NCI-H1092 (cell line): ENCODE data around the gene INIP.
"Not testable (repeated sequence)": the region's sequence is repeated elsewhere in the genome, so short reads cannot be mapped to it uniquely, and the experiment has no call there.

Experiments
- DNase-seq: peaks from one replicate; lab custom pipeline; 2025; lab: John Stamatoyannopoulos, UW

INIP gene

DNA sequence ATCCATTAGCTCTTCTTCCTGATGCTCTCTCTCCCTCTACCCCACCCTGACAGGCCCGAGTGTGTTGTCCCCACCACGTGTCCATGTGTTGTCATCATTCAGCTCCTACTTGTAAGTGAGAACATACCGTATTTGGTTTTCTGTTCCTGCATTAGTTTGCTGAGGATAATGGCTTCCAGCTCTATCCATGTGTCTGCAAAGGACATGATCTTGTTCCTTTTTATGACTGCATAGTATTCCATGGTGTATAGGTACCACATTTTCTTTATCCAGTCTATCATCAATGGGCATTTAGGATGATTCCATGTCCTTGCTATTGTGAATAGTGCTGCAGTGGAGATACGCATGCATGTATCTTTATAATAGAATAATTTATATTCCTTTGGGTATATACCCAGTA is 44.7 kb downstream of the INIP start:
- DNase-seq, result not testable (repeated sequence)

DNA sequence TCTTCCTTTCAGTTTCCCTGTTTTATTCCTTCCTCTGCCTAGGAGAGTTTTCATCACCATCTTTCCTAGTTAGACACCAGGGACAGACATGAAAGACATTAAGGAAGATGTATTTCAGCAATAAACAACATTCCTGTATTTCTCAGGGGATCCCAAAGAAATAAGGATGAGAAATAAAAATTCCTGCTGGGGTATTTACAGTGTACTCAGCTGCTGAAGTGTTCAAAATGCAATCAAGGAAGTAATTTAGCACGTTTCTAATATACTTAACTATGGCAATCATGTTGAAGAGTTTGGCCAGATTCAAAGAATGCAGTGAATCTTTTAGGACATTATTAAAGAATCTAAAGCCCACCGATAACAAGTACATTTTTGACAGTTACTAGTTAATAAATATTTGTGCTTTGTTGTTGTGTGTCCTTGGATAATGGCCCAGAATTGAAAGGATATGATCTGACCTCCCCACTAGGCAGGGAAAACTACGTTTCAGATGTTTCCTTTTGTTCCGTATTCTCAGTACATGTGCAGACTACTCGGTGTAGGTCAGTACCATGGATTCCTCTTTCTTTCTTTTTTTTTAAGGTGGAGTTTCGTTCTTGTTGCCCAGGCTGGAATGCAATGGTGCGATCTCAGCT is 46.8 kb downstream of the INIP start:
- DNase-seq, result no peak

DNA sequence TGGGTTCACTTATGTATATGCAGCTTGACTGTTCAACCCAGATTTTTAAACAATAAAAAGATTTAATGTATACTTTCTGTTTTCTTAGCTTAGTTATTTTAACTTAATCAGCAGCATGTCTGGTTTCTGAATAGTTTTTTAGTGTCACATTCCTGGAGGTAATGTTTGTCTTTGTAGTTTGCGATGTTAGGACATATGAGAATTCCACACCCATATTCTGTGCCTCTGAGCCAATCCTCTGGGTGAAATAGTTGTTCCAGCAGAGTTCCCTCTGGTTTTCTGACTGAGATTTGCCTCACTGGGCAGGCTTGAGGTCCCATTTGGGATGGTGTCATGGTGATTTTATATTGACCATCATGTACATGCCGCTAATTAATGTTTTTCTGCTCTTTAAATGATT is 48.6 kb downstream of the INIP start:
- DNase-seq, result no peak

DNA sequence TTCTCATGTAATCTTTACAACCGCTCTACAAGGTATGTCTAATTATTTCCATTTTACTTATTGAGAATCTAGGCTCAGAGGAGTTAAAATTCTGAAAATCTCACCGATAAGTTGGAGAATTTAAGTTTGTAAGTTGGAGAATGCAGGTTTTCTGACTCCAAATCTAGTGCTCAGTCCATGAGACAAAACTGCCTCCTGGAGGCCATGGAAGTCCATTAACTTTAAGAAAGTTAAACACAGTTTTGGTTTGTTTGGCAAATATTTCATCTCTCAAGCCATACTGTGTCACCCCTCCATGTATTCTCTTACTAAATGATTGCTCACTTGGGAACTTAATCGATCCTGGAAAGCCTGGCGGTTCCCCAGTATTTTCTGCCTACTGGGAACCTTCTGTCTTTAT is 52.6 kb downstream of the INIP start:
- DNase-seq, result no peak

DNA sequence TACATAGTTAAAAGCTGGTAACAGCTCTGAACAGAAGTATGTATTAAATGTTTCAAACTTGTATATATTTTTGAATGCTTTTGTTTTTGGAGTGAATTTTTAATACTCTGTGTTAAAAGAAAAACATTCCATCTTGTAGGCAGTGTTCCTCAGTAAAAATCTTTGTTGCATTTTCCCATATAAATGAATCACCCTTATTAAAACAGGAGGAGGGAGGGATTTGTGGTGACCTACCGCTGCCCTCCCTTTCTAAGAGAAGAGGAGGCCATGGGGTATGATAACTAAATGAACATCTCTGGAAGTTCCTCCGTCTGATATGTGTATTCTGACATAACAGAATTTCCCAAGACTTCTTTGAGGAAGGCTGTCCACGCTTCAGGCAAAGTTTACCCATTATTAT is 53.4 kb downstream of the INIP start:
- DNase-seq, result no peak

DNA sequence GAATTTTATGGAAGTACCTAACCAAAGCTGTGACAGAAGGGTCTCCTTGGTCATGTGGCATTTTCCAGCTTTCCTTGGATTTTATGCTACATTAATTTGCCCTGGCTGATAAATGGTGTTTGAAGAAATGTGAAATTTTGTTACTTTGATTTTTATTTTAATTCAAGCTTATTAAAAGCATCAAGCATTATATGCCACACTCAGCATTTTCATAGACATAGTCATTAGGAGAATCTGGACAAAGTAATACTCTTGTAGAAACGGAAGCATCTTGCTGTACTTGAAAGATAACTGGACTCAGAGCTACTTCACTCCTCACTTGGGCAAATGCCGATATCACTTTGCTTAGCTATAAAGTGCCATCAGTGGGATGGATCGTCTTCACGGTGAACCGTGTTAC is 54.2 kb downstream of the INIP start:
- DNase-seq, result no peak

DNA sequence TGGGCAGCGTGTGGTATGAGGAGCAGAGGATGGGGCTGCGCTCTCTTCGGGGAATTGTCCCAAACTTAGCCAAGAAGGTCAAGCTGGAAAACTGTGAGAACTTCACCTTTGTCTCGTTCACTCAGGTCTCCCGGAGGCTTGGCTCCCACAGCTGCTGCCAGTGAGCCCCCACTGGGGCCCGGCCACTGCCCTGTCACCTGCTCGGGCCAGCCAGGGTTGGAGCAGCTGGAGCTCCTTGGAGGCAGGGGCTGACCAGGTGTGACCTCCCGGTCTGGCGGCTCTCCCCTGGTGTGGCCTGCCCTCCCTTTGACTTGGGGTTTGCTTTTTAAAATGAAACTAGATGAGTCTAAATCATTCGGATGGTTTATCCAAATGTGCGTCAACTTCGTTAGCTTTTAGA is 58.0 kb downstream of the INIP start:
- DNase-seq, result no peak

DNA sequence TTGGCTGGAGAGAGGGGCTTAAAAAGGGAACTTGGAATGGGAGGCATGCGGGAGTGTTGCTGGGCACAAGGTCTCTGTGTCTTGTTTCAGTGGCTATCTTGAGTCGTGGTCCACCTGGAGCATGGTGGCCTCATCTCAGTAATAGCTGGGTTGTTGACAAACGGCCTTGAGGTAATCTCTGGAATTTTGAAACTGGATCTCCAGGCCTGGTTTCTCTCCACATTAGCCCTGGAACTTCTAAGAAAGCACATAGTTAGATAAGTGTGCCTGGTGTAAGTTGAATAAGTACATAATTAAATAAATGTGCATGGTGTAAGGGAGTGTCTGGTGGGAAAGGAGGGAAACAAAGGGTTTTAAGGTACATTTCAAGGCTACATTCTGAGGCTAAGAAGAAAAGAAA is 62.2 kb downstream of the INIP start:
- DNase-seq, result no peak

DNA sequence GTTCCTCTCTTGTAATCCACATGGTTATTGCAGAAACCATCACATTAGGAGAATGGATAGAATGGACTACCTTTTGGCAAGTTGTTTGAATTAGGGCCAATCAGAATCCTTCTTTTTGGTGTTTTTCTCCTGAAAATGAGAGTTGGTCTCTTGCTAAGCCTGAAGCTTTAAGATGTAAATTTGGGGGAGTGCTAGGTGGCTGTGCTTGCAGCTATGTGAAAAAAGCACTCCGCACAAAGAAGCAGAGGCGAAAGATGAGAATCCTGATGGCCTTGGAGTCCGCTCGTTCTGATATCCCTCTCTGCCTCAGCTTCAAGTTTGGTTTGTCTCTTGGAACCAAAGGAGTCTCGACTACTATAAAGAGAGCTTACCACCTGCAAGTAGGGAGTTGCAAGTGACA is 63.6 kb downstream of the INIP start:
- no peak for DNase-seq

DNA sequence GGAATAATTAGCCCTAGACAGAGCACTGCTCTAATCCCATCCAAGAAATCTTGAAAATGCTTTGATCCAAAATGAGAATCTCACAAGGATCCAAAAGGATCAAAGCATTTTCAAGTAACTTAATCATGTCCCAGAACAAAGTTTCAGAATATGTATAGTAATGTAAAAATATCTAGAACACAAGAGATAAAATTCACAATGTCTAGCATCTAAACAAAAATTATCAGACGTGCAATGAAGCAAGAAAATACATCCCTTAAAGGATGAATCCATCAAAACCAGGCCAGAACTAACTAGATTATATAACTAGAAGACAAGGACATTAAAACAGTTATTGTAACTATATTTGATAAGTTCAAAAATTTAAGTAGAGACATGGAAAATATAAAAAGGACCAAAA is 69.3 kb downstream of the INIP start:
- no peak for DNase-seq

DNA sequence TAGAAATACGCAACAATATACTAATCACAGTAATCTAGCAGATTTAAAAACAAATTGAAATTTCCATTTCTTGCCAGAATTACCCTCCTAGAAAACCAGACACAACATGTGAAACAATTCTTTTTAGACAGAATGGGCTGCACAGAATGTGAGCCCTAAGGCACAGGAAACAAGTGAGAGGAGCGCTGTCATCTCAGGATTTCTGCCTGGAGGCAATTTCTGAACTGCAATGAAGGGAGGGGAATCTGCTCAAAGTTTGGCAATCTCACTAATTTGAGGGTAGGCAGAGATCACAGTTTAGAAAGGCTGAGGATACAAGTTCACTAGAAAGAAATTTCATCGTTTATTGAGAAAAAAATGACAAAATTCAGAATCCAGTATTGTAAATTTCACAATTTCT is 70.3 kb downstream of the INIP start:
- DNase-seq, result no peak

DNA sequence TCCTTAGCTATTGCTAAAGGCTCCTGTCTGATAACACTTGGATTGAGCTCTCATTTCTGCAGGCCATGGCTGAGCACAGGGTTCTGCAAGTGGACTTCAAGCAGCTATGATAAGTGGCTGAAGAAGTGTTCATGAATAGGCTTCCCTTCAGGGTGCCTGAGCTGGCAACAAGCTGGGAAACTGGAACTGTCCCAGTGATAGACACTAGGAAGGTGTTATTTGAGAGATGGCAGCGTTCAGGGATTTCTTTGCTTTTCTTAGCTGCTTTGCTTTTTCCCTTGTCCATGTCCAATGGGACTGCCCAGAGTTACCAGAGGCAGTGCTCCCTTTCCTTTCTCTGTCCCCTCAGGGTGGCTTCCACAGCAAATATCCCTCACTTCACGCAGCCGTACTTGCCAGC is 75.8 kb downstream of the INIP start:
- DNase-seq, result no peak

DNA sequence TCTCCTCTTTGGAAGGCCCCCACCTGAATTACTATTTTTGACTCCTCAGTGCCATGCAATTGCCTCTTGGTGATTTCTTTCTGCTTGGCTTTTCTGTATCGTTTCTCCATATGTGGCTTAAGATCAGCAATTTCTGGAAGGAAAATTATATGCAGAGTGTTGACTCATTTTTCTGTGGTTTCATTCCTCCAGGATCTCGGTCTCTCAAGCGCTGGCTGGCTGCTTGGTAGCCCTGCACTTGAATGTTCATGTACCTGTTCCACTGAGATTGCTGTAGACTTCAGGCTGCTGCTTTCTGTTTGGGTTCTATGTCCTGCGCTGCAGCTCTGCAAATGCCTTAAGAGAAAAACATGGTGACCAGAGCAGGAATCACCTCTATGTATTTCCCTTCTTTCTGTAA is 77.6 kb downstream of the INIP start:
- DNase-seq, result no peak
